IMR-90 (cell line): Measurements from ENCODE around the gene ATMIN. TPM values are rescaled to one million over a fixed set of nuclear protein-coding genes. Genes with fewer than 3 reads are reported as not detected.

ENCODE experiments used
- ATAC-seq: fragments of 200-7000 bp; cut with Tn5 transposase; 2 replicates; pipeline ENCODE4 v1.9.1; 2020; ENCODE audit warnings: low read depth, mild to moderate bottlenecking, moderate library complexity
- BruUV-seq: library from RNA; stranded (reverse); fragments of 400-500 nt; replicated peaks from 2 replicates; lab custom pipeline; 2021; lab: Mats Ljungman, UMichigan
- CTCF ChIA-PET: fragments of 300-600 bp; formaldehyde crosslinking; extraction: SDS; loops from one replicate; lab custom pipeline; 2021; ENCODE audit warnings: antibody characterized with exemption; lab: Yijun Ruan, JAX
- POLR2A ChIA-PET: fragments of 300-600 bp; sonication (Branson Sonifier 250); formaldehyde crosslinking; loops from one replicate; lab custom pipeline; 2022; ENCODE audit warnings: antibody characterized with exemption; ENCODE audit not compliant: unreplicated experiment; lab: Charles Lee
- DNase-seq: peaks from one replicate; pipeline ENCODE4 v3.0.0; 2013
- H2AFZ ChIP-seq: replicated peaks from 2 replicates; pipeline ENCODE3; 2013; ENCODE audit warnings: low read length, mild to moderate bottlenecking; ENCODE audit not compliant: poor library complexity
- H2AK5ac ChIP-seq: 2 replicates; pipeline ENCODE4 v1.6.1; 2013; ENCODE audit warnings: low read depth, low read length, inconsistent platforms
- H2AK9ac ChIP-seq: replicated peaks from 2 replicates; pipeline ENCODE3; 2013; ENCODE audit warnings: mild to moderate bottlenecking, low read depth, low read length, moderate library complexity; ENCODE audit not compliant: poor library complexity
- H2BK120ac ChIP-seq: 2 replicates; pipeline ENCODE4 v1.6.1; 2013; ENCODE audit warnings: low read depth, low read length, inconsistent platforms
- H2BK15ac ChIP-seq: 3 replicates; pipeline ENCODE4 v1.6.1; 2013; ENCODE audit warnings: low read depth, low read length, inconsistent platforms
- H2BK20ac ChIP-seq: 2 replicates; pipeline ENCODE4 v1.6.1; 2013; ENCODE audit warnings: low read depth, mild to moderate bottlenecking, inconsistent platforms, low read length, moderate library complexity
- H2BK5ac ChIP-seq: 2 replicates; pipeline ENCODE4 v1.6.1; 2013; ENCODE audit warnings: mild to moderate bottlenecking, low read depth, low read length, inconsistent platforms; ENCODE audit not compliant: poor library complexity, severe bottlenecking
- H3K14ac ChIP-seq: replicated peaks from 2 replicates; pipeline ENCODE4 v1.6.1; 2013; ENCODE audit warnings: low read depth, low read length, inconsistent platforms
- H3K18ac ChIP-seq: 2 replicates; pipeline ENCODE4 v1.6.1; 2013; ENCODE audit warnings: low read depth, low read length, control low read depth
- H3K23ac ChIP-seq: 2 replicates; pipeline ENCODE4 v1.6.1; 2013; ENCODE audit warnings: low read depth, low read length, inconsistent platforms
- H3K27ac ChIP-seq: 2 replicates; pipeline ENCODE4 v1.5.1; 2013; ENCODE audit warnings: mild to moderate bottlenecking, control low read depth, low read length; ENCODE audit not compliant: insufficient read depth
- H3K27me3 ChIP-seq: 2 replicates; pipeline ENCODE4 v1.6.1; 2013; ENCODE audit warnings: low read length; ENCODE audit not compliant: control insufficient read depth, insufficient read depth
- H3K36me3 ChIP-seq: 2 replicates; pipeline ENCODE4 v1.6.1; 2013; ENCODE audit warnings: low read length, mixed read lengths; ENCODE audit not compliant: control insufficient read depth, insufficient read depth
- H3K4ac ChIP-seq: 2 replicates; pipeline ENCODE4 v1.6.1; 2013; ENCODE audit warnings: low read depth, low read length, inconsistent platforms
- H3K4me1 ChIP-seq: 2 replicates; pipeline ENCODE4 v1.6.1; 2013; ENCODE audit warnings: low read length, mixed read lengths; ENCODE audit not compliant: control insufficient read depth, insufficient read depth
- H3K4me2 ChIP-seq: 2 replicates; pipeline ENCODE4 v1.6.1; 2013; ENCODE audit warnings: low read depth, mild to moderate bottlenecking, control low read depth, low read length, moderate library complexity
- H3K4me3 ChIP-seq: 2 replicates; pipeline ENCODE4 v1.5.1; 2013; ENCODE audit warnings: low read depth, mild to moderate bottlenecking, control low read depth, low read length, moderate library complexity; ENCODE audit not compliant: insufficient read depth
- H3K56ac ChIP-seq: 2 replicates; pipeline ENCODE4 v1.6.1; 2013; ENCODE audit warnings: low read length, inconsistent platforms; ENCODE audit not compliant: insufficient read depth; ENCODE audit errors: extremely low read depth
- H3K79me1 ChIP-seq, 2 experiments: 2 replicates each; pipeline ENCODE4 v1.6.1; 2013; ENCODE audit warnings: low read length in 2 of 2, inconsistent platforms in 1 of 2, low read depth in 1 of 2
- H3K9ac ChIP-seq: 2 replicates; pipeline ENCODE4 v1.6.1; 2013; ENCODE audit warnings: low read depth, low read length, control low read depth
- H3K9me1 ChIP-seq: 2 replicates; pipeline ENCODE4 v1.6.1; 2013; ENCODE audit warnings: low read length, inconsistent platforms; ENCODE audit not compliant: insufficient read depth
- H3K9me3 ChIP-seq: 2 replicates; pipeline ENCODE4 v1.6.1; 2013; ENCODE audit warnings: low read length; ENCODE audit not compliant: control insufficient read depth, insufficient read depth
- H4K20me1 ChIP-seq: 2 replicates; pipeline ENCODE4 v1.6.1; 2013; ENCODE audit warnings: low read length, inconsistent platforms; ENCODE audit not compliant: insufficient read depth
- H4K5ac ChIP-seq: 2 replicates; pipeline ENCODE4 v1.6.1; 2013; ENCODE audit warnings: mild to moderate bottlenecking, low read depth, low read length, control low read depth
- H4K8ac ChIP-seq, 2 experiments: 2 replicates each; pipeline ENCODE4 v1.6.1; 2013; ENCODE audit warnings: low read depth in 2 of 2, low read length in 2 of 2, control low read depth in 1 of 2, inconsistent platforms in 1 of 2
- H4K91ac ChIP-seq: 2 replicates; pipeline ENCODE4 v1.6.1; 2013; ENCODE audit warnings: low read depth, low read length, inconsistent platforms; ENCODE audit not compliant: insufficient read depth
- MXI1 ChIP-seq: IDR thresholded peaks from 2 replicates; pipeline ENCODE4 v1.6.1; 2012; ENCODE audit warnings: low read depth, mild to moderate bottlenecking, low read length, moderate library complexity, borderline replicate concordance
- RFX5 ChIP-seq: IDR thresholded peaks from 2 replicates; pipeline ENCODE4 v1.8.0; 2012; ENCODE audit warnings: low read depth, mild to moderate bottlenecking, low read length, moderate library complexity
- WGBS, 2 experiments: methylation state at CpG; one replicate each; pipeline versions ENCODE4 v1.1.5 to v1.1.7; 2013; ENCODE audit warnings: missing lambda C conversion rate in 2 of 2; ENCODE audit not compliant: insufficient read length in 1 of 2; ENCODE audit errors: extremely low coverage in 2 of 2; 5-methylcytosine and 5-hydroxymethylcytosine counted together
- dilution Hi-C: fragments of 300-500 bp; cut with HindIII; formaldehyde crosslinking; loops from one replicate; pipeline ENCODE4 v1.14.3; 2018; ENCODE audit warnings: low sequenced_read_pairs; ENCODE audit not compliant: unreplicated experiment
- in situ Hi-C: fragments of 300-500 bp; cut with MboI; formaldehyde crosslinking; loops from 3 replicates; pipeline ENCODE4 v1.14.3; 2019; ENCODE audit warnings: low sequenced_read_pairs, inconsistent platforms, mixed read lengths
- intact Hi-C: fragments of 100-400 bp; cut with micrococcal nuclease; formaldehyde crosslinking; loops from 2 replicates; pipeline ENCODE4 v1.10.0; 2022
- polyA plus RNA-seq, 3 experiments: library from polyadenylated mRNA; depleted of rRNA; stranded (reverse); fragments of >200 nt; gene quantifications; 2 replicates each; pipeline ENCODE4 v1.2.3, GENCODE V29; 2012; ENCODE audit warnings: low replicate concordance in 1 of 3
- total RNA-seq: library from RNA; depleted of rRNA; stranded (reverse); fragments of >200 nt; gene quantifications from 2 replicates; pipeline ENCODE4 v1.2.3, GENCODE V29; 2012

The ATMIN gene
- total and polyA plus RNA-seq, 2 of the 4 experiments (the other 2 are of a cell fraction), result 15.8 to 45.9 TPM

- H2AFZ ChIP-seq, result no peak overlapping the region
- H4K5ac ChIP-seq, result no peak overlapping the region
- no peaks in the 10 kb centered on the region for H3K36me3 ChIP-seq
- in situ Hi-C loops (no loop called here), intact Hi-C loops (no loop called here), dilution Hi-C loops (no loop called here)
- DNase-seq, result no peak
- POLR2A ChIA-PET, result no interaction called here
- no CpG with 5 or more reads among the region's 1 CpG for whole genome bisulfite sequencing, 2 experiments
- no peak overlapping the region for H3K14ac ChIP-seq
- H4K91ac ChIP-seq, result no peak overlapping the region
- H2BK5ac ChIP-seq, result no peak overlapping the region
- no peak overlapping the region for H3K9ac ChIP-seq
- H2BK15ac ChIP-seq, result no peak overlapping the region
- H4K20me1 ChIP-seq, result no peaks in the 10 kb centered on the region
- H3K4ac ChIP-seq, result no peak overlapping the region
- 0 out of 2 replicates have a peak, but pooled peaks cover 3% of the 10 kb centered on the region for H3K9me1 ChIP-seq
- H3K79me1 ChIP-seq, result no peaks in the 10 kb centered on the region
- TF ChIP-seq RFX5, result no peak
- no peak for TF ChIP-seq MXI1
- H3K56ac ChIP-seq, result no peak overlapping the region
- no peak overlapping the region for H4K8ac ChIP-seq
- BruUV-seq, result no TSS peak
- H3K4me2 ChIP-seq, result no peak overlapping the region
- H3K18ac ChIP-seq, result no peak overlapping the region
- H2AK9ac ChIP-seq, result no peak overlapping the region
- H2AK5ac ChIP-seq, result no peak overlapping the region
- CTCF ChIA-PET, result no interaction called here
- H2BK20ac ChIP-seq, result no peak overlapping the region
- H3K4me3 ChIP-seq, result no peak overlapping the region
- no peak overlapping the region for H3K23ac ChIP-seq
- no peak for ATAC-seq
- H2BK120ac ChIP-seq, result no peak overlapping the region
- H3K4me1 ChIP-seq, result no peaks in the 10 kb centered on the region
- H3K27me3 ChIP-seq, result no peaks in the 10 kb centered on the region
- H3K27ac ChIP-seq, result no peak overlapping the region
- no peaks in the 10 kb centered on the region for H3K9me3 ChIP-seq
These were observed 31.5 kb downstream of the ATMIN start for GRCh38 chr16:81067166-81067565.
